Endothelial cell of umbilical vein (primary cell): ENCODE measurements around the gene FRMD4A. TPM values are rescaled to one million over a fixed set of nuclear protein-coding genes. Genes with fewer than 3 reads are reported as not detected.

ENCODE experiments used
- BruUV-seq: library from RNA; stranded (reverse); fragments of 400-500 nt; replicated peaks from 2 replicates; lab custom pipeline; 2021; lab: Mats Ljungman, UMichigan
- CTCF ChIA-PET: fragments of 300-600, 350-600 bp; sonication (Branson Sonifier 250); formaldehyde crosslinking; loops from one replicate; lab custom pipeline; 2021; ENCODE audit warnings: antibody characterized with exemption, inconsistent platforms; lab: Charles Lee
- POLR2A ChIA-PET: fragments of 300-600, 350-600 bp; sonication (Branson Sonifier 250); formaldehyde crosslinking; loops from one replicate; lab custom pipeline; 2021; ENCODE audit warnings: antibody characterized with exemption, inconsistent platforms; lab: Charles Lee
- DNase-seq: peaks from one replicate; pipeline ENCODE4 v3.0.0-alpha.2; 2011; ENCODE audit warnings: low read depth, low spot score
- FAIRE-seq: peaks from 2 replicates; lab custom pipeline; 2011; peaks lifted over from hg19 to GRCh38; lab: Jason Lieb, UNC
- H2AFZ ChIP-seq: 2 replicates; pipeline ENCODE4 v1.6.0; 2012; ENCODE audit warnings: low read depth, low read length, control low read depth, inconsistent platforms
- H3K27ac ChIP-seq: 2 replicates; pipeline ENCODE4 v1.5.1; 2011; ENCODE audit warnings: low read depth, mild to moderate bottlenecking, control low read depth, low read length, moderate library complexity; ENCODE audit not compliant: insufficient read depth
- H3K27me3 ChIP-seq, 2 experiments: 2 replicates each; pipeline versions ENCODE4 v1.6.0 to v1.6.1; 2011; ENCODE audit warnings: low read length in 2 of 2, mixed read lengths in 1 of 2; ENCODE audit not compliant: control insufficient read depth in 2 of 2, insufficient read depth in 2 of 2
- H3K36me3 ChIP-seq, 2 experiments: 2 replicates in 1 of 2; 3 replicates in 1 of 2; pipeline ENCODE4 v1.5.1; 2011; ENCODE audit warnings: low read length in 2 of 2, mild to moderate bottlenecking in 1 of 2, moderate library complexity in 1 of 2; ENCODE audit not compliant: control insufficient read depth in 2 of 2, insufficient read depth in 2 of 2; ENCODE audit errors: extremely low read depth in 1 of 2
- H3K4me1 ChIP-seq: 3 replicates; pipeline ENCODE4 v1.5.1; 2011; ENCODE audit warnings: mild to moderate bottlenecking, low read length; ENCODE audit not compliant: control insufficient read depth, insufficient read depth; ENCODE audit errors: extremely low read depth
- H3K4me2 ChIP-seq: 2 replicates; pipeline ENCODE4 v1.6.1; 2011; ENCODE audit warnings: low read length, control low read depth, mixed read lengths; ENCODE audit not compliant: insufficient read depth
- H3K4me3 ChIP-seq, 3 experiments: fragments of 200-600 bp in 1 of 3; sonication (generic), shearing (Covaris generic) in 1 of 3; replicated peaks in 1 of 3; 2 replicates each; pipeline ENCODE4 v1.5.1; 2011 to 2016; ENCODE audit warnings: control low read depth in 3 of 3, low read length in 3 of 3, mild to moderate bottlenecking in 2 of 3, inconsistent platforms in 1 of 3, low read depth in 1 of 3, moderate library complexity in 1 of 3; ENCODE audit not compliant: insufficient read depth in 1 of 3
- H3K79me2 ChIP-seq: 2 replicates; pipeline ENCODE4 v1.6.0; 2012; ENCODE audit warnings: low read length, inconsistent platforms; ENCODE audit not compliant: control insufficient read depth, insufficient read depth
- H3K9ac ChIP-seq: replicated peaks from 2 replicates; pipeline ENCODE3; 2011; ENCODE audit warnings: low read length, control low read depth; ENCODE audit not compliant: insufficient read depth; ENCODE audit errors: extremely low read depth
- H3K9me1 ChIP-seq: replicated peaks from 3 replicates; pipeline ENCODE4 v1.6.0; 2011; ENCODE audit warnings: mild to moderate bottlenecking, low read length; ENCODE audit not compliant: control insufficient read depth, insufficient read depth; ENCODE audit errors: extremely low read depth
- H3K9me3 ChIP-seq: replicated peaks from 2 replicates; pipeline ENCODE4 v1.5.1; 2012; ENCODE audit warnings: low read length, inconsistent platforms; ENCODE audit not compliant: control insufficient read depth, insufficient read depth
- H4K20me1 ChIP-seq: replicated peaks from 2 replicates; pipeline ENCODE3; 2011; ENCODE audit warnings: mild to moderate bottlenecking, low read length; ENCODE audit not compliant: control insufficient read depth, insufficient read depth; ENCODE audit errors: extremely low read depth
- CTCF ChIP-seq, 2 donors: IDR thresholded peaks; 1 replicate in 1 of 2; 2 replicates in 1 of 2; pipeline ENCODE4 v1.5.1; 2011; ENCODE audit warnings: low read length in 2 of 2, mild to moderate bottlenecking in 2 of 2, moderate library complexity in 2 of 2, control low read depth in 1 of 2, inconsistent platforms in 1 of 2, low read depth in 1 of 2; ENCODE audit not compliant: insufficient read depth in 1 of 2; ENCODE audit errors: extremely low read depth in 1 of 2
- EZH2 ChIP-seq: IDR thresholded peaks from 2 replicates; pipeline ENCODE4 v1.6.1; 2012; ENCODE audit warnings: borderline replicate concordance, low read depth, mild to moderate bottlenecking, moderate library complexity, low read length, inconsistent platforms; ENCODE audit not compliant: severe bottlenecking
- FOS ChIP-seq: IDR thresholded peaks from 2 replicates; pipeline ENCODE4 v1.6.1; 2011; ENCODE audit warnings: mild to moderate bottlenecking, low read length, moderate library complexity, borderline replicate concordance; ENCODE audit not compliant: insufficient read depth
- GATA2 ChIP-seq: IDR thresholded peaks from 2 replicates; pipeline ENCODE4 v1.7.0; 2011; ENCODE audit warnings: low read depth, mild to moderate bottlenecking, moderate library complexity, mixed read lengths, low read length; ENCODE audit not compliant: insufficient read length, insufficient read depth
- JUN ChIP-seq: IDR thresholded peaks from 2 replicates; pipeline ENCODE4 v1.6.1; 2011; ENCODE audit warnings: borderline replicate concordance, low read depth; ENCODE audit not compliant: insufficient read length, insufficient read depth
- MAX ChIP-seq: IDR thresholded peaks from 2 replicates; pipeline ENCODE4 v1.6.1; 2011; ENCODE audit not compliant: insufficient read depth, insufficient read length
- MYC ChIP-seq: IDR thresholded peaks from one replicate; pipeline ENCODE4 v1.6.1; 2011; ENCODE audit warnings: mild to moderate bottlenecking, low read depth, low read length
- POLR2A ChIP-seq: IDR thresholded peaks from 2 replicates; pipeline ENCODE4 v1.6.1; 2012; ENCODE audit warnings: low read depth, mild to moderate bottlenecking, control low read depth, low read length
- POLR2AphosphoS5 ChIP-seq: IDR thresholded peaks from 2 replicates; pipeline ENCODE4 v1.6.1; 2012; ENCODE audit warnings: low read depth, mild to moderate bottlenecking, control low read depth, low read length, moderate library complexity; ENCODE audit not compliant: insufficient read depth
- dilution Hi-C: fragments of 300-500 bp; cut with MboI; formaldehyde crosslinking; loops from one replicate; pipeline ENCODE4 v1.15.0; 2019; ENCODE audit warnings: low sequenced_read_pairs; ENCODE audit not compliant: extremely low pct_ligation_motif_present
- intact Hi-C: fragments of 100-400 bp; cut with micrococcal nuclease; formaldehyde crosslinking; loops from one replicate; pipeline ENCODE4 v1.10.0; 2022
- polyA plus RNA-seq, 4 experiments: library from polyadenylated mRNA; depleted of rRNA in 3 of 4; stranded (reverse) in 3 of 4; unstranded in 1 of 4; fragments of >200 nt; gene quantifications; 2 replicates each; pipeline versions ENCODE4 v1.2.1 to v1.2.3, GENCODE V29; 2011 to 2012; ENCODE audit warnings: missing spikeins in 1 of 4
- total RNA-seq: library from RNA; stranded (reverse); gene quantifications from 2 replicates; pipeline ENCODE4 v1.2.3, GENCODE V29; 2021

FRMD4A gene
- total and polyA plus RNA-seq, 2 donors (not counting 3 experiments of a cell fraction or from before 2014, with no cell fraction given): 123 to 148 TPM

- BruUV-seq: no TSS peak
- no peaks in the 10 kb centered on the region for H3K9me3 ChIP-seq
- H3K27me3 ChIP-seq: no peaks in the 10 kb centered on the region
- H3K9me1 ChIP-seq: no peaks in the 10 kb centered on the region
- peaks cover 6% of the 10 kb centered on the region for H3K4me1 ChIP-seq
- no peak overlapping the region for H2AFZ ChIP-seq
- DNase-seq (no peak), FAIRE-seq (no peak)
- ChIA-PET POLR2A (no interaction called here), CTCF (no interaction called here)
- intact Hi-C loops: no loop called here
- no peaks in the 10 kb centered on the region for H4K20me1 ChIP-seq
- H3K36me3 ChIP-seq: peaks cover 25 to 33% of the 10 kb centered on the region in 2 experiments
- H3K27ac ChIP-seq: no peak overlapping the region
- H3K79me2 ChIP-seq: no peaks in the 10 kb centered on the region
- TF ChIP-seq FOS (no peak), JUN (no peak), POLR2A (no peak), MAX (no peak), CTCF (IDR thresholded peaks at IDR 0.05; ENCODE audit: extremely low read depth in 1 of 2, insufficient read depth in 1 of 2, low read depth in 1 of 2, low read length in 2 of 2) (no peak), EZH2 (no peak), POLR2AphosphoS5 (no peak), GATA2 (no peak), MYC (no peak)
- H3K9ac ChIP-seq: no peak overlapping the region
- dilution Hi-C loops: no loop called here
- H3K4me2 ChIP-seq: no peak overlapping the region
- H3K4me3 ChIP-seq: no peak overlapping the region
Measured at GRCh38 chr10:13693783-13694700, 636.7 kb downstream of the FRMD4A start.
